ENCODE data around the gene C22orf31.
A peak's percentile ranks its signal among the peaks of the same experiment; 100 is the strongest.

Gene C22orf31

GRCh38 chr22:29081517-29082236 lies 20.0 kb upstream of the C22orf31 start:
- Histone ChIP-seq H3K4me3 (ENCODE audit: low read length) (no peak overlapping the region), H3K27ac (ENCODE audit: low read length) (no peak overlapping the region), H3K27me3 (ENCODE audit: control insufficient read depth, insufficient read depth, low read length) (no peaks in the 10 kb centered on the region), H3K9me3 (ENCODE audit: control insufficient read depth, insufficient read depth, low read length) (no peaks in the 10 kb centered on the region), H3K36me3 (ENCODE audit: control insufficient read depth, insufficient read depth, low read length) (no peaks in the 10 kb centered on the region), H3K4me1 (ENCODE audit: control insufficient read depth, insufficient read depth, low read length) (no peaks in the 10 kb centered on the region)
- WGBS (ENCODE audit: insufficient coverage, insufficient read length): no CpG with 5 or more reads among the region's 3 CpGs
- no peak for DNase-seq (ENCODE audit: low read depth, low spot score)

GRCh38 chr22:29080106-29080975 lies 18.7 kb upstream of the C22orf31 start:
- Histone ChIP-seq H3K27me3 (ENCODE audit: control insufficient read depth, insufficient read depth, low read length) (no peaks in the 10 kb centered on the region), H3K36me3 (ENCODE audit: control insufficient read depth, insufficient read depth, low read length) (no peaks in the 10 kb centered on the region), H3K4me3 (ENCODE audit: low read length) (no peak overlapping the region), H3K4me1 (ENCODE audit: control insufficient read depth, insufficient read depth, low read length) (no peaks in the 10 kb centered on the region), H3K27ac (ENCODE audit: low read length) (no peak overlapping the region), H3K9me3 (ENCODE audit: control insufficient read depth, insufficient read depth, low read length) (no peaks in the 10 kb centered on the region)
- DNase-seq (ENCODE audit: low read depth, low spot score): no peak
- no CpG with 5 or more reads among the region's 7 CpGs for WGBS (ENCODE audit: insufficient coverage, insufficient read length)

GRCh38 chr22:29079218-29079901 lies 17.7 kb upstream of the C22orf31 start:
- Histone ChIP-seq H3K36me3 (ENCODE audit: control insufficient read depth, insufficient read depth, low read length) (no peaks in the 10 kb centered on the region), H3K4me3 (ENCODE audit: low read length) (no peak overlapping the region), H3K27ac (ENCODE audit: low read length) (no peak overlapping the region), H3K9me3 (ENCODE audit: control insufficient read depth, insufficient read depth, low read length) (no peaks in the 10 kb centered on the region), H3K4me1 (ENCODE audit: control insufficient read depth, insufficient read depth, low read length) (no peaks in the 10 kb centered on the region), H3K27me3 (ENCODE audit: control insufficient read depth, insufficient read depth, low read length) (no peaks in the 10 kb centered on the region; the same call in 1 of the 2 replicates)
- no CpG with 5 or more reads among the region's 8 CpGs for WGBS (ENCODE audit: insufficient coverage, insufficient read length)
- DNase-seq (ENCODE audit: low read depth, low spot score): no peak

- no peak for DNase-seq (ENCODE audit: low read depth, low spot score)
- Histone ChIP-seq H3K27ac (ENCODE audit: low read length) (no peak overlapping the region), H3K4me3 (ENCODE audit: low read length) (no peak overlapping the region), H3K36me3 (ENCODE audit: control insufficient read depth, insufficient read depth, low read length) (no peaks in the 10 kb centered on the region), H3K9me3 (ENCODE audit: control insufficient read depth, insufficient read depth, low read length) (no peaks in the 10 kb centered on the region), H3K4me1 (ENCODE audit: control insufficient read depth, insufficient read depth, low read length) (no peaks in the 10 kb centered on the region), H3K27me3 (ENCODE audit: control insufficient read depth, insufficient read depth, low read length) (no peaks in the 10 kb centered on the region; the same call in 1 of the 2 replicates)
- no CpG with 5 or more reads among the region's 6 CpGs for WGBS (ENCODE audit: insufficient coverage, insufficient read length)
Measured at GRCh38 chr22:29078869-29079207, 17.2 kb upstream of the C22orf31 start.

GRCh38 chr22:29078036-29078868 lies 16.6 kb upstream of the C22orf31 start:
- Histone ChIP-seq H3K9me3 (ENCODE audit: control insufficient read depth, insufficient read depth, low read length) (no peaks in the 10 kb centered on the region), H3K27ac (ENCODE audit: low read length) (no peak overlapping the region), H3K27me3 (ENCODE audit: control insufficient read depth, insufficient read depth, low read length) (peaks cover 3% of the 10 kb centered on the region; the same call in 1 of the 2 replicates), H3K4me3 (ENCODE audit: low read length) (no peak overlapping the region), H3K4me1 (ENCODE audit: control insufficient read depth, insufficient read depth, low read length) (no peaks in the 10 kb centered on the region; the same call in 1 of the 2 replicates), H3K36me3 (ENCODE audit: control insufficient read depth, insufficient read depth, low read length) (no peaks in the 10 kb centered on the region)
- DNase-seq (ENCODE audit: low read depth, low spot score): no peak
- no CpG with 5 or more reads among the region's 6 CpGs for WGBS (ENCODE audit: insufficient coverage, insufficient read length)

- peaks cover 8% of the 10 kb centered on the region; the same call in 1 of the 2 replicates for H3K27me3 ChIP-seq (ENCODE audit: control insufficient read depth, insufficient read depth, low read length)
- WGBS (ENCODE audit: insufficient coverage, insufficient read length): no CpG with 5 or more reads among the region's 10 CpGs
- no peaks in the 10 kb centered on the region; the same call in 1 of the 2 replicates for H3K4me1 ChIP-seq (ENCODE audit: control insufficient read depth, insufficient read depth, low read length)
- no peaks in the 10 kb centered on the region for H3K36me3 ChIP-seq (ENCODE audit: control insufficient read depth, insufficient read depth, low read length)
- DNase-seq (ENCODE audit: low read depth, low spot score): no peak
- peak overlapping the region; percentile 64; the same call in 1 of the 2 replicates for H3K4me3 ChIP-seq (ENCODE audit: low read length)
- no peaks in the 10 kb centered on the region for H3K9me3 ChIP-seq (ENCODE audit: control insufficient read depth, insufficient read depth, low read length)
- no peak overlapping the region for H3K27ac ChIP-seq (ENCODE audit: low read length)
Measured at GRCh38 chr22:29074276-29074772, 12.7 kb upstream of the C22orf31 start.

GRCh38 chr22:29073618-29074275 lies 12.1 kb upstream of the C22orf31 start:
- Histone ChIP-seq H3K9me3 (ENCODE audit: control insufficient read depth, insufficient read depth, low read length) (no peaks in the 10 kb centered on the region), H3K4me3 (ENCODE audit: low read length) (peak overlapping the region; percentile 64; the same call in 1 of the 2 replicates), H3K4me1 (ENCODE audit: control insufficient read depth, insufficient read depth, low read length) (no peaks in the 10 kb centered on the region; the same call in 1 of the 2 replicates), H3K36me3 (ENCODE audit: control insufficient read depth, insufficient read depth, low read length) (no peaks in the 10 kb centered on the region), H3K27ac (ENCODE audit: low read length) (no peak overlapping the region), H3K27me3 (ENCODE audit: control insufficient read depth, insufficient read depth, low read length) (peaks cover 8% of the 10 kb centered on the region; the same call in 1 of the 2 replicates)
- no peak for DNase-seq (ENCODE audit: low read depth, low spot score)
- WGBS (ENCODE audit: insufficient coverage, insufficient read length): no CpG with 5 or more reads among the region's 53 CpGs

- H3K27me3 ChIP-seq (ENCODE audit: control insufficient read depth, insufficient read depth, low read length): peaks cover 8% of the 10 kb centered on the region; the same call in 1 of the 2 replicates
- H3K4me1 ChIP-seq (ENCODE audit: control insufficient read depth, insufficient read depth, low read length): no peaks in the 10 kb centered on the region; the same call in 1 of the 2 replicates
- no peaks in the 10 kb centered on the region for H3K9me3 ChIP-seq (ENCODE audit: control insufficient read depth, insufficient read depth, low read length)
- no peak within 1 kb of the TSS for H3K27ac ChIP-seq (ENCODE audit: low read length)
- peak within 1 kb of the TSS; percentile 64; the same call in 1 of the 2 replicates for H3K4me3 ChIP-seq (ENCODE audit: low read length)
- no peaks in the 10 kb centered on the region for H3K36me3 ChIP-seq (ENCODE audit: control insufficient read depth, insufficient read depth, low read length)
- DNase-seq (ENCODE audit: low read depth, low spot score): no peak
- no CpG with 5 or more reads among the region's 76 CpGs for WGBS (ENCODE audit: insufficient coverage, insufficient read length)
Measured at GRCh38 chr22:29072979-29073617, 11.5 kb upstream of the C22orf31 start, which contains the start of gene KREMEN1. KREMEN1 (plus strand) TSS chr22:29073035; CDS start chr22:29073131, 96 bp downstream.
